Measurements from ENCODE around the gene CDC42BPA. TPM values are rescaled to one million over a fixed set of nuclear protein-coding genes. Genes with fewer than 3 reads are reported as not detected.
A peak's percentile ranks its signal among the peaks of the same experiment; 100 is the strongest.

The CDC42BPA gene
- total RNA-seq, 1 experiment from 2014 or later, result 30.1 TPM

- Mint-ChIP-seq H3K36me3 (ENCODE audit: insufficient read depth in 1 of 3, low read depth in 3 of 3) (peaks cover 0 to 2% (median 0%) of the 10 kb centered on the region in 3 experiments; a peak in 1 of 7 replicates), H3K4me1 (peaks cover 35 to 47% of the 10 kb centered on the region in 2 experiments), H3K27me3 (ENCODE audit: low read depth) (peaks cover 1% of the 10 kb centered on the region), H3K27ac (peak overlapping the region; percentile 45 to 92 (median 48); a peak in 4 of 7 replicates), H3K4me3 (peak overlapping the region in 1 of 2 experiments; percentile 13; a peak in 1 of 5 replicates), H3K9me3 (peaks cover 0 to 2% of the 10 kb centered on the region in 2 experiments; a peak in 1 of 5 replicates)
- Histone ChIP-seq H4K20me1 (ENCODE audit: control insufficient read depth, insufficient read depth, insufficient read length) (no peaks in the 10 kb centered on the region), H3K23ac (ENCODE audit: insufficient read length, low read depth, low read length) (no peak overlapping the region), H3K23me2 (ENCODE audit: insufficient read length, low read depth, low read length, poor library complexity, severe bottlenecking) (no peaks in the 10 kb centered on the region), H3K9ac (ENCODE audit: extremely low read depth, insufficient read length, low read length) (no peak overlapping the region), H3K79me1 (ENCODE audit: insufficient read depth, low read depth, low read length, poor library complexity, severe bottlenecking) (no peaks in the 10 kb centered on the region), H4K5ac (ENCODE audit: insufficient read length, low read depth, low read length) (no peak overlapping the region), H4K8ac (replicated peaks; ENCODE audit: insufficient read length, low read depth, low read length) (no peak overlapping the region), H3K18ac (ENCODE audit: insufficient read length, low read depth, low read length) (no peak overlapping the region), H3K9me3 (ENCODE audit: control insufficient read depth, low read depth, low read length) (no peaks in the 10 kb centered on the region), H2BK5ac (ENCODE audit: insufficient read length, low read length) (no peak overlapping the region), H3K4me1 (ENCODE audit: insufficient read depth, low read length) (peaks cover 6% of the 10 kb centered on the region; the same call in 1 of the 2 replicates), H2BK12ac (ENCODE audit: insufficient read length, low read depth, low read length) (no peak overlapping the region), H2BK20ac (ENCODE audit: low read depth, low read length, poor library complexity, severe bottlenecking) (no peak overlapping the region), H3K4ac (ENCODE audit: low read depth, low read length) (no peak overlapping the region), H3K79me2 (ENCODE audit: insufficient read depth, low read length) (no peaks in the 10 kb centered on the region), H2BK120ac (ENCODE audit: low read depth, low read length, poor library complexity, severe bottlenecking) (no peak overlapping the region), H3K27ac (ENCODE audit: insufficient read length, low read depth, low read length) (no peak overlapping the region), H4K91ac (ENCODE audit: insufficient read length, low read depth, low read length) (no peak overlapping the region), H2BK15ac (ENCODE audit: low read depth, low read length) (no peak overlapping the region), H3K27me3 (ENCODE audit: insufficient read depth, low read length) (no peaks in the 10 kb centered on the region), H3T11ph (ENCODE audit: low read length) (no peak overlapping the region), H3K14ac (ENCODE audit: insufficient read depth, low read length) (no peak overlapping the region), H2AFZ (ENCODE audit: low read length) (no peak overlapping the region), H2AK5ac (ENCODE audit: insufficient read length, low read length) (no peak overlapping the region), H3K4me2 (ENCODE audit: insufficient read depth, insufficient read length, low read length) (no peak overlapping the region), H3K56ac (ENCODE audit: insufficient read length, low read depth, low read length) (no peak overlapping the region)
- no peak for DNase-seq
- no CpG with 5 or more reads among the region's 6 CpGs for WGBS (ENCODE audit: extremely low coverage, insufficient read length, low lambda C conversion rate)
- TF ChIP-seq, protein P1, sequence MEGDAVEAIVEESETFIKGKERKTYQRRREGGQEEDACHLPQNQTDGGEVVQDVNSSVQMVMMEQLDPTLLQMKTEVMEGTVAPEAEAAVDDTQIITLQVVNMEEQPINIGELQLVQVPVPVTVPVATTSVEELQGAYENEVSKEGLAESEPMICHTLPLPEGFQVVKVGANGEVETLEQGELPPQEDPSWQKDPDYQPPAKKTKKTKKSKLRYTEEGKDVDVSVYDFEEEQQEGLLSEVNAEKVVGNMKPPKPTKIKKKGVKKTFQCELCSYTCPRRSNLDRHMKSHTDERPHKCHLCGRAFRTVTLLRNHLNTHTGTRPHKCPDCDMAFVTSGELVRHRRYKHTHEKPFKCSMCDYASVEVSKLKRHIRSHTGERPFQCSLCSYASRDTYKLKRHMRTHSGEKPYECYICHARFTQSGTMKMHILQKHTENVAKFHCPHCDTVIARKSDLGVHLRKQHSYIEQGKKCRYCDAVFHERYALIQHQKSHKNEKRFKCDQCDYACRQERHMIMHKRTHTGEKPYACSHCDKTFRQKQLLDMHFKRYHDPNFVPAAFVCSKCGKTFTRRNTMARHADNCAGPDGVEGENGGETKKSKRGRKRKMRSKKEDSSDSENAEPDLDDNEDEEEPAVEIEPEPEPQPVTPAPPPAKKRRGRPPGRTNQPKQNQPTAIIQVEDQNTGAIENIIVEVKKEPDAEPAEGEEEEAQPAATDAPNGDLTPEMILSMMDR (conservative IDR thresholded peaks at IDR 0.05), result no peak
These were observed 39.6 kb upstream of the CDC42BPA start for GRCh38 chr1:227357927-227358302.

Data from H9 (cell line).